Activated CD4-positive, alpha-beta T cell treated with anti-CD3 and anti-CD28 coated beads for 36 hours (primary cell): ENCODE results near the gene FRYL. TPM values are rescaled to one million over a fixed set of nuclear protein-coding genes. Genes with fewer than 3 reads are reported as not detected.

ENCODE experiments used
- ATAC-seq: fragments of 200-7000 bp; cut with Tn5 transposase; one replicate; pipeline ENCODE4 v1.10.0; 2021; ENCODE audit warnings: mild to moderate bottlenecking, moderate library complexity
- CTCF ChIA-PET: fragments of 350-600 bp; sonication (Branson Sonifier 250); formaldehyde crosslinking; loops from one replicate; lab custom pipeline; 2021; ENCODE audit warnings: antibody characterized with exemption; lab: Charles Lee
- POLR2A ChIA-PET: fragments of 350-600 bp; sonication (Branson Sonifier 250); formaldehyde crosslinking; loops from one replicate; lab custom pipeline; 2021; ENCODE audit warnings: antibody characterized with exemption, inconsistent platforms; lab: Charles Lee
- DNase-seq: peaks from one replicate; pipeline ENCODE4 v3.0.0-alpha.2; 2020
- H3K27ac Mint-ChIP-seq: one replicate; pipeline ENCODE4 v1.8.0; 2021; ENCODE audit warnings: mixed read lengths
- H3K27me3 Mint-ChIP-seq: one replicate; pipeline ENCODE4 v1.8.0; 2021; ENCODE audit warnings: mixed read lengths
- H3K36me3 Mint-ChIP-seq: one replicate; pipeline ENCODE4 v1.8.0; 2021; ENCODE audit warnings: low read depth, mixed read lengths
- H3K4me1 Mint-ChIP-seq: one replicate; pipeline ENCODE4 v1.8.0; 2021; ENCODE audit warnings: mixed read lengths
- H3K4me3 Mint-ChIP-seq: one replicate; pipeline ENCODE4 v1.8.0; 2021; ENCODE audit warnings: mild to moderate bottlenecking, moderate library complexity, mixed read lengths
- H3K9me3 Mint-ChIP-seq: one replicate; pipeline ENCODE4 v1.8.0; 2021; ENCODE audit warnings: low read depth, mixed read lengths
- intact Hi-C, 2 experiments: fragments of 100-400 bp; cut with DNase I in 1 of 2; cut with micrococcal nuclease in 1 of 2; formaldehyde crosslinking; loops; one replicate each; pipeline versions ENCODE4 v1.14.2 to v1.15.1; 2022 to 2024; cut with DNase I, micrococcal nuclease
- total RNA-seq, 2 experiments: library from RNA; stranded (reverse); gene quantifications; one replicate each; pipeline ENCODE4 v1.2.3, GENCODE V29; 2021

Gene FRYL
- total RNA-seq, 2 experiments from 2014 or later = 67.9 to 69.8 TPM

GRCh38 chr4:48635980-48636379 is 144.1 kb downstream of the FRYL start:
- Mint-ChIP-seq H3K4me1 (peaks cover 22% of the 10 kb centered on the region), H3K4me3 (no peak overlapping the region), H3K9me3 (no peaks in the 10 kb centered on the region), H3K36me3 (peaks cover 11% of the 10 kb centered on the region), H3K27ac (no peak overlapping the region), H3K27me3 (no peaks in the 10 kb centered on the region)
- ATAC-seq = no peak
- POLR2A ChIA-PET = no interaction called here
- intact Hi-C loops = no loop called here
- CTCF ChIA-PET = interaction anchor here (0.8 to 1.2 kb wide), 2 partner anchors 43 to 273 kb away, joined by 3 read pairs; no protein-coding TSS in a partner anchor
- no peak for DNase-seq

GRCh38 chr4:48635310-48635709 is 144.8 kb downstream of the FRYL start:
- Mint-ChIP-seq H3K4me3 (no peak overlapping the region), H3K9me3 (no peaks in the 10 kb centered on the region), H3K27ac (no peak overlapping the region), H3K27me3 (no peaks in the 10 kb centered on the region), H3K36me3 (peaks cover 11% of the 10 kb centered on the region), H3K4me1 (peaks cover 18% of the 10 kb centered on the region)
- peak; percentile 99 for ATAC-seq
- ChIA-PET POLR2A (no interaction called here), CTCF (interaction anchor here (0.8 to 1.2 kb wide), 2 partner anchors 44 to 274 kb away, joined by 3 read pairs; no protein-coding TSS in a partner anchor)
- intact Hi-C loops = no loop called here
- DNase-seq = peak; percentile 51

DNA sequence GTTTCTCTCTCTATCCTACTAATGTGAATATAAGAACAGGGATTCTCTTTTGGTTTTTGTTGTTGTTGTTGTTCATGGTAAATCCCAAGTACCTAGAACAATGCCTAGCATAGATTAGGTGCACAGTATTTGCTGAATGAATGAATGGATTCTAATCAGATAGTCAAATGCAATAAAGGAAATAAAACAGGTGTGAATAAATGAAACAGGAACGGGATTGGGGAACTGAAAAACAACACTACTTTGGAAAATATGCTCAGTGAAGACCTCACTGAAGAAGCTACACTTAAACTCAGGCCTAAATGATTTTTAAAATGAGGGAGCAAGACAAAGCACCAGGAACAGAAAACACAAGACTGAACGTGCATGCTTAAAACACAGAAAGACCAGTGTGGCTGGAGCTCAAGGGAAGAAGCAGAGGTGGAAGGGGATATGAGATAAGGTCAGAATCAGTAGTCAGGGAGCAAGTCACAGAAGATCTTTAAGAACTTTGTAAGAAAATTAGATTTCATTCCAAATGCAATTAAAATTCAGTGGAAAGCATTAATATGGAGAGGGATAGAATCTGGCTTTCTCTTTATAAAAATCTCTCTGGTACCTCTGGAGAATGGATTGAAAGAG is 145.3 kb downstream of the FRYL start:
- DNase-seq = no peak
- intact Hi-C loops = no loop called here
- Mint-ChIP-seq H3K9me3 (no peaks in the 10 kb centered on the region), H3K27ac (no peak overlapping the region), H3K4me3 (no peak overlapping the region), H3K4me1 (peaks cover 18% of the 10 kb centered on the region), H3K36me3 (peaks cover 10% of the 10 kb centered on the region), H3K27me3 (no peaks in the 10 kb centered on the region)
- ATAC-seq = no peak
- ChIA-PET CTCF (interaction anchor here (0.8 to 1.2 kb wide), 2 partner anchors 44 to 274 kb away, joined by 3 read pairs; no protein-coding TSS in a partner anchor), POLR2A (interaction anchor here (0.6 kb wide), 2 partner anchors 15 to 66 kb away, joined by 3 to 5 read pairs; no protein-coding TSS in a partner anchor)

- POLR2A ChIA-PET = no interaction called here
- no peak overlapping the region for H3K27ac Mint-ChIP-seq
- intact Hi-C loops = no loop called here
- no peak for ATAC-seq
- DNase-seq = no peak
- H3K27me3 Mint-ChIP-seq = no peaks in the 10 kb centered on the region
- H3K36me3 Mint-ChIP-seq = peaks cover 2% of the 10 kb centered on the region
- no peaks in the 10 kb centered on the region for H3K9me3 Mint-ChIP-seq
- peaks cover 15% of the 10 kb centered on the region for H3K4me1 Mint-ChIP-seq
- H3K4me3 Mint-ChIP-seq = no peak overlapping the region
- CTCF ChIA-PET = interaction anchor here (1.3 kb wide), 1 partner anchor 64 kb away, joined by 3 read pairs; no protein-coding TSS in a partner anchor
Measured at GRCh38 chr4:48633657-48634056, 146.4 kb downstream of the FRYL start.

DNA sequence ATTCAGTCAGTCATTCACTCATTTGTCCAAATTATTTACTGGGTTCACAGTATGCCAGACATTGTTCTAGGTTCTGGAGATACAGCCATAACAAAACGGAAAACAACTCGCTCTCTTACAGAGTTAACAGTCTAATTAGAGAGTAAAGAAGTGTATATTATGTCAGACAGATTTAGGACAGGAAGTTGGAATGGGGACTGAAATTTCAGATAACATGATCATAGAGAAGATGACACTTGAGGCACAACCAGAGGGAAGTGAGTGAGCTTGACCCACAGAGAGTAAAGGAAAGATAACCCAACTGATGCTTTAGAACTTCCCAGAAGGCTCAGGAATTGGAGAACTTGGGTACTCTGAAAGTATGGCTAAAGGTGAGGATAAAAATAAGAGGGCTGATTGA is 150.6 kb downstream of the FRYL start:
- H3K27ac Mint-ChIP-seq = no peak overlapping the region
- peaks cover 7% of the 10 kb centered on the region for H3K36me3 Mint-ChIP-seq
- POLR2A ChIA-PET = no interaction called here
- H3K9me3 Mint-ChIP-seq = no peaks in the 10 kb centered on the region
- no peak for DNase-seq
- peaks cover 5% of the 10 kb centered on the region for H3K4me1 Mint-ChIP-seq
- no peaks in the 10 kb centered on the region for H3K27me3 Mint-ChIP-seq
- no peak overlapping the region for H3K4me3 Mint-ChIP-seq
- CTCF ChIA-PET = no interaction called here
- no peak for ATAC-seq
- intact Hi-C loops = no loop called here

DNA sequence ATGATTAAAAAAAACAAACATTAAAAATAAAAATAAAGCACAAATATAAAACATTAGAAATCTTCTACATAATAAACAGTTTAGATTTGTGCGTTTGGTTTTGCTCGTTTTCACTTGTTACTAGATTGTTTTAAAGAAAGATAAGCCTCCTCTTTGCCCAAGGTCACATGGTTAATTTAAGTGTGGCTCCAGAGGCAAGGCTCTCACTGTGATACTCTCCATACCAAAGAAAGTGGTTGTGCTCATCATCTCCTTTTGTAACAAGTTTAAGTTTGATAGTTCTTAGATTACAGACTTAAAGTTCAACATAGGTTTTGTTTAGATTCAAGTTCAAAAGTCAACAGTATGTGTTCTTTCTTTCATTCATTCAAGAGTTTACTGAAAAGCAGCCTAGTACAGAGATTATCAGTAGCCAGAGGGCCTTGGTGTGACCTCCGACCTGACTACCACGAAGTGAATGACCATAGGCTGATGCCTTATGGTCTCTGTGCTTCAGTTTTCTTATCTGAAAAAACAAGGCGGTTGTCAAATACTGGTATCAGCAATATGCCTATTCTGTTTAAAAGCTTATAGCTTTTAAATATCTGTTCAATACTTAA is 156.8 kb downstream of the FRYL start:
- DNase-seq (no peak), ATAC-seq (no peak)
- Mint-ChIP-seq H3K27me3 (no peaks in the 10 kb centered on the region), H3K4me1 (no peaks in the 10 kb centered on the region), H3K36me3 (peaks cover 15% of the 10 kb centered on the region), H3K27ac (no peak overlapping the region), H3K4me3 (no peak overlapping the region), H3K9me3 (no peaks in the 10 kb centered on the region)
- ChIA-PET CTCF (interaction anchor here (0.6 kb wide), 1 partner anchor 309 kb away, joined by 3 read pairs; no protein-coding TSS in a partner anchor), POLR2A (no interaction called here)
- intact Hi-C loops = no loop called here

GRCh38 chr4:48620831-48621230 is 159.2 kb downstream of the FRYL start:
- Mint-ChIP-seq H3K27ac (no peak overlapping the region), H3K36me3 (peaks cover 28% of the 10 kb centered on the region)

GRCh38 chr4:48620093-48620492 is 160.0 kb downstream of the FRYL start:
- H3K36me3 Mint-ChIP-seq = peaks cover 31% of the 10 kb centered on the region
- ATAC-seq (no peak), DNase-seq (no peak)
- no peak overlapping the region for H3K4me3 Mint-ChIP-seq
- POLR2A ChIA-PET = no interaction called here
- H3K4me1 Mint-ChIP-seq = no peaks in the 10 kb centered on the region
- H3K27me3 Mint-ChIP-seq = no peaks in the 10 kb centered on the region
- H3K27ac Mint-ChIP-seq = no peak overlapping the region
- no peaks in the 10 kb centered on the region for H3K9me3 Mint-ChIP-seq
- CTCF ChIA-PET = interaction anchor here (1.0 to 1.4 kb wide), 2 partner anchors 18 to 23 kb away, joined by 4 to 6 read pairs; no protein-coding TSS in a partner anchor
- intact Hi-C loops = no loop called here

More at GRCh38 chr4:48620831-48621230, 159.2 kb downstream of the FRYL start:
- DNase-seq (no peak), ATAC-seq (no peak)
- POLR2A ChIA-PET = no interaction called here
- intact Hi-C loops = no loop called here
- no peaks in the 10 kb centered on the region for H3K4me1 Mint-ChIP-seq
- H3K9me3 Mint-ChIP-seq = no peaks in the 10 kb centered on the region
- H3K4me3 Mint-ChIP-seq = no peak overlapping the region
- H3K27me3 Mint-ChIP-seq = no peaks in the 10 kb centered on the region
- CTCF ChIA-PET = no interaction called here

DNA sequence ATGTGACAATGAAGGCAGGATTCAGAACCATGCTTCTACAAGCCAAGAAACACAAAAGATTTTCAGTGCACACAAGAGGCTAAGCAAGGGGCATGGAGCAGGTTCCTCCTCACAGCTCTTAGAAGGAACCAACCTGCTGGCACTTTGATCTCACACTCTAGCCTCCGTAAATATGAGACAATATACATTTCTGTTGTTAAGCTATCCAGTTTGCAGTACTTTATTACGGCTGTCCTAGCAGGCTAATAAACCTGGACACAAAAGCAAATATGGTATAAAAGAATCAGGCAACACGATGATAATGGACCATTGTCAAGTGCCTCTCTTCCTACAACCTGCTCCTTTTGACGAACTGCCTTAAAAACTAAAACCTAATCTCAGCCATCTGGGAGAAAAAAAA is 175.6 kb downstream of the FRYL start:
- no peak for ATAC-seq

GRCh38 chr4:48604041-48604440 is 176.0 kb downstream of the FRYL start:
- Mint-ChIP-seq H3K4me1 (no peaks in the 10 kb centered on the region), H3K27ac (no peak overlapping the region), H3K4me3 (no peak overlapping the region), H3K27me3 (no peaks in the 10 kb centered on the region), H3K36me3 (peaks cover 5% of the 10 kb centered on the region), H3K9me3 (no peaks in the 10 kb centered on the region)
- intact Hi-C loops = no loop called here
- ATAC-seq (no peak), DNase-seq (no peak)
- CTCF ChIA-PET = interaction anchor here (1.2 kb wide), 1 partner anchor 8 kb away, joined by 3 read pairs; no protein-coding TSS in a partner anchor
- POLR2A ChIA-PET = no interaction called here

More for the DNA sequence above, 175.6 kb downstream of the FRYL start:
- no peak overlapping the region for H3K27ac Mint-ChIP-seq
- H3K4me3 Mint-ChIP-seq = no peak overlapping the region
- ChIA-PET POLR2A (no interaction called here), CTCF (no interaction called here)
- peaks cover 5% of the 10 kb centered on the region for H3K36me3 Mint-ChIP-seq
- no peak for DNase-seq
- H3K4me1 Mint-ChIP-seq = no peaks in the 10 kb centered on the region
- H3K27me3 Mint-ChIP-seq = no peaks in the 10 kb centered on the region
- intact Hi-C loops = no loop called here
- H3K9me3 Mint-ChIP-seq = no peaks in the 10 kb centered on the region

DNA sequence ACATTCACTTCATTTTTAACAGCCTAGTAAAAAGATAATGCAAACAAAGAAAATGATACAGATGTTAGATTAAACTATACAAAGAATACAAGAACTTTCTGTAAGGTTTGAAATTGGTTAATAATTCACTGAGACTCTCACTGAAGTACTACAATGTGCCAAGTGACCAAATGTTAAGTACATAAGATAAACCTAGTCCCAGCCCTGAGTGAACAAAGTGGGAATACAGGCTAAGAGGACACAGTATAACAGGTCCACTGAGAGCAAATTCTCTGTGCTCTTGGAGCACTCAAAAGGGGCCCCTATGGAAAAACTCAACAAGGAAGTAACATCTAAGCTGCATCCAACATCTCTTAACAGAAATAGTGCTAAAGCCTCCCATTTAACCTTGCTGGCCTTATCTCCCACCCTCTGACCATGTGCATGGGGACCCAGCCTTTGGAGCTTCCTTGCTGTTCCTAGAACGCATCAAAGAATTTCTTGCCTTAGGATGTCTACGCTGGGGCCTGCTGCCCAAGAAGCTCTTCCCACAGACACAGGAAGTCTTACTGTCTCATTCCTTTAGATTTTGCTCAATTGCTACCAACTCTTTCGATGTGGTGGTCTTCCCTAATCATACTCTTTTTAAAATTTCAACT is 176.6 kb downstream of the FRYL start:
- no peaks in the 10 kb centered on the region for H3K27me3 Mint-ChIP-seq
- H3K27ac Mint-ChIP-seq = no peak overlapping the region
- POLR2A ChIA-PET = no interaction called here
- no peak overlapping the region for H3K4me3 Mint-ChIP-seq
- ATAC-seq = no peak
- H3K4me1 Mint-ChIP-seq = no peaks in the 10 kb centered on the region
- peaks cover 5% of the 10 kb centered on the region for H3K36me3 Mint-ChIP-seq
- DNase-seq = no peak
- intact Hi-C loops = no loop called here
- CTCF ChIA-PET = interaction anchor here (1.0 to 1.5 kb wide), 4 partner anchors 8 to 24 kb away, joined by 3 to 4 read pairs (median 4); no protein-coding TSS in a partner anchor
- H3K9me3 Mint-ChIP-seq = no peaks in the 10 kb centered on the region
